H1 (cell line): Measurements from ENCODE around the gene NDUFS7. TPM values are rescaled to one million over a fixed set of nuclear protein-coding genes. Genes with fewer than 3 reads are reported as not detected.

ENCODE experiments used
- CTCF ChIA-PET: fragments of 300-600 bp; sonication (Branson Sonifier 250); formaldehyde crosslinking; loops from one replicate; lab custom pipeline; 2021; ENCODE audit not compliant: partially characterized antibody; lab: Charles Lee
- POLR2A ChIA-PET: fragments of 300-600 bp; sonication (Branson Sonifier 250); formaldehyde crosslinking; loops from one replicate; lab custom pipeline; 2021; ENCODE audit warnings: inconsistent platforms; ENCODE audit not compliant: partially characterized antibody; lab: Charles Lee
- DNase-seq, 2 experiments: peaks; one replicate each; pipeline versions ENCODE4 v3.0.0 to v3.0.0-alpha.2; 2010 to 2022; ENCODE audit warnings: low spot score in 2 of 2, low read depth in 1 of 2, mixed read lengths in 1 of 2
- FAIRE-seq: peaks from 2 replicates; lab custom pipeline; 2011; peaks lifted over from hg19 to GRCh38; lab: Jason Lieb, UNC
- H2AFZ ChIP-seq: 2 replicates; pipeline ENCODE4 v1.8.1; 2012; ENCODE audit warnings: low read length, inconsistent platforms
- H2AK5ac ChIP-seq: 2 replicates; pipeline ENCODE4 v1.6.1; 2013; ENCODE audit warnings: low read depth, low read length
- H2BK120ac ChIP-seq: replicated peaks from 2 replicates; pipeline ENCODE3; 2013; ENCODE audit warnings: low read depth, low read length, inconsistent platforms
- H2BK12ac ChIP-seq: 2 replicates; pipeline ENCODE4 v1.6.1; 2013; ENCODE audit warnings: low read depth, low read length
- H2BK15ac ChIP-seq: 2 replicates; pipeline ENCODE4 v1.6.1; 2013; ENCODE audit warnings: low read length
- H2BK20ac ChIP-seq: 2 replicates; pipeline ENCODE4 v1.6.1; 2013; ENCODE audit warnings: low read length
- H2BK5ac ChIP-seq: 2 replicates; pipeline ENCODE4 v1.6.1; 2013; ENCODE audit warnings: low read depth, low read length
- H3K14ac ChIP-seq: 2 replicates; pipeline ENCODE4 v1.6.1; 2013; ENCODE audit warnings: inconsistent platforms; ENCODE audit not compliant: insufficient read length
- H3K18ac ChIP-seq: 2 replicates; pipeline ENCODE4 v1.6.1; 2013; ENCODE audit warnings: low read length; ENCODE audit errors: extremely low read depth
- H3K23ac ChIP-seq: 2 replicates; pipeline ENCODE4 v1.6.1; 2013; ENCODE audit warnings: inconsistent platforms; ENCODE audit not compliant: insufficient read length
- H3K23me2 ChIP-seq: 2 replicates; pipeline ENCODE4 v1.6.1; 2013; ENCODE audit warnings: low read depth, low read length
- H3K27ac ChIP-seq: 2 replicates; pipeline ENCODE4 v1.6.1; 2011; ENCODE audit warnings: low read depth, low read length, inconsistent platforms
- H3K27me3 ChIP-seq, 4 experiments: replicated peaks in 1 of 4; 1 replicate in 1 of 4; 2 replicates in 3 of 4; pipeline versions ENCODE4 v1.6.1 to v1.8.1; 2011 to 2013; ENCODE audit warnings: low read length in 3 of 4, mild to moderate bottlenecking in 3 of 4, inconsistent platforms in 2 of 4, mixed read lengths in 2 of 4, moderate library complexity in 1 of 4; ENCODE audit not compliant: control insufficient read depth in 3 of 4, insufficient read depth in 3 of 4; ENCODE audit errors: extremely low read depth in 1 of 4
- H3K36me3 ChIP-seq, 4 experiments: 2 replicates each; pipeline versions ENCODE4 v1.6.1 to v1.8.1; 2011 to 2013; ENCODE audit warnings: mild to moderate bottlenecking in 4 of 4, low read length in 3 of 4, moderate library complexity in 2 of 4, control low read depth in 1 of 4, inconsistent platforms in 1 of 4; ENCODE audit not compliant: insufficient read depth in 4 of 4, control insufficient read depth in 2 of 4
- H3K4ac ChIP-seq: replicated peaks from 2 replicates; pipeline ENCODE3; 2013; ENCODE audit warnings: low read length, low read depth, mixed read lengths, inconsistent platforms; ENCODE audit not compliant: insufficient read length
- H3K4me1 ChIP-seq, 4 experiments: replicated peaks in 1 of 4; 1 replicate in 1 of 4; 2 replicates in 3 of 4; pipeline versions ENCODE4 v1.6.1 to v1.8.1; 2011 to 2013; ENCODE audit warnings: low read length in 3 of 4, inconsistent platforms in 2 of 4, mixed read lengths in 1 of 4; ENCODE audit not compliant: insufficient read depth in 4 of 4, control insufficient read depth in 3 of 4
- H3K4me2 ChIP-seq, 2 experiments: 2 replicates each; pipeline versions ENCODE4 v1.6.1 to v1.8.1; 2011 to 2013; ENCODE audit warnings: low read depth in 2 of 2, low read length in 2 of 2, control low read depth in 1 of 2, inconsistent platforms in 1 of 2, mild to moderate bottlenecking in 1 of 2; ENCODE audit not compliant: insufficient read depth in 1 of 2
- H3K4me3 ChIP-seq, 4 experiments: fragments of 200-600, 300-600 bp in 1 of 4; sonication (generic), shearing (Covaris generic), sonication (Bioruptor Twin) in 1 of 4; 2 replicates each; pipeline versions ENCODE4 v1.5.1 to v1.8.1; 2011 to 2016; ENCODE audit warnings: low read length in 4 of 4, low read depth in 3 of 4, control low read depth in 2 of 4, inconsistent platforms in 2 of 4, mild to moderate bottlenecking in 2 of 4, mixed read lengths in 1 of 4, moderate library complexity in 1 of 4; ENCODE audit not compliant: insufficient read depth in 2 of 4; ENCODE audit errors: extremely low read depth in 1 of 4
- H3K56ac ChIP-seq: replicated peaks from 2 replicates; pipeline ENCODE3; 2013; ENCODE audit warnings: low read depth, mild to moderate bottlenecking, mixed read lengths, low read length, inconsistent platforms; ENCODE audit not compliant: insufficient read length
- H3K79me1 ChIP-seq: 2 replicates; pipeline ENCODE4 v1.6.1; 2013; ENCODE audit warnings: low read depth, low read length, control low read depth
- H3K79me2 ChIP-seq, 2 experiments: 2 replicates each; pipeline versions ENCODE4 v1.6.1 to v1.8.1; 2012 to 2013; ENCODE audit warnings: low read length in 2 of 2, mild to moderate bottlenecking in 2 of 2, inconsistent platforms in 1 of 2; ENCODE audit not compliant: insufficient read depth in 2 of 2, control insufficient read depth in 1 of 2
- H3K9ac ChIP-seq, 4 experiments: replicated peaks in 1 of 4; 1 replicate in 1 of 4; 2 replicates in 3 of 4; pipeline versions ENCODE4 v1.6.1 to v1.8.1; 2011 to 2013; ENCODE audit warnings: low read depth in 3 of 4, low read length in 3 of 4, control low read depth in 2 of 4, mild to moderate bottlenecking in 2 of 4, moderate library complexity in 2 of 4, inconsistent platforms in 1 of 4; ENCODE audit errors: extremely low read depth in 1 of 4
- H3K9me3 ChIP-seq, 2 experiments: 2 replicates each; pipeline versions ENCODE4 v1.6.1 to v1.8.1; 2012 to 2013; ENCODE audit warnings: mild to moderate bottlenecking in 2 of 2, moderate library complexity in 2 of 2, control low read depth in 1 of 2, inconsistent platforms in 1 of 2, low read depth in 1 of 2, low read length in 1 of 2, mixed read lengths in 1 of 2; ENCODE audit not compliant: insufficient read depth in 2 of 2
- H4K20me1 ChIP-seq, 2 experiments: replicated peaks in 1 of 2; 2 replicates each; pipeline versions ENCODE3 to v1.8.1; 2011 to 2013; ENCODE audit warnings: inconsistent platforms in 2 of 2, low read length in 2 of 2, mild to moderate bottlenecking in 1 of 2; ENCODE audit not compliant: insufficient read depth in 2 of 2, control insufficient read depth in 1 of 2
- H4K5ac ChIP-seq: 2 replicates; pipeline ENCODE4 v1.6.1; 2013; ENCODE audit warnings: low read length, low read depth, mixed read lengths, inconsistent platforms; ENCODE audit not compliant: insufficient read length
- H4K8ac ChIP-seq: 2 replicates; pipeline ENCODE4 v1.8.0; 2013; ENCODE audit warnings: mild to moderate bottlenecking, moderate library complexity, low read length, inconsistent platforms; ENCODE audit not compliant: insufficient read depth; ENCODE audit errors: extremely low read depth
- H4K91ac ChIP-seq: replicated peaks from 2 replicates; pipeline ENCODE3; 2013; ENCODE audit warnings: low read length, mixed read lengths, inconsistent platforms; ENCODE audit not compliant: insufficient read length
- BACH1 ChIP-seq: IDR thresholded peaks from 2 replicates; pipeline ENCODE4 v1.6.1; 2012; ENCODE audit warnings: low read length, improper control_type of control experiment
- CBX5 ChIP-seq: fragments of 300-800, 300-1000 bp; sonication (generic); IDR thresholded peaks from 2 replicates; pipeline ENCODE4 v1.7.1; 2016; ENCODE audit warnings: antibody characterized with exemption, low read length, low read depth
- CBX8 ChIP-seq: fragments of 300-800, 300-1000 bp; sonication (generic); IDR thresholded peaks from 2 replicates; pipeline ENCODE4 v1.7.1; 2016; ENCODE audit warnings: low read depth, low read length, borderline replicate concordance
- CHD1 ChIP-seq: IDR thresholded peaks from 2 replicates; pipeline ENCODE4 v1.6.1; 2012; ENCODE audit warnings: low read depth, low read length, improper control_type of control experiment
- EZH2 ChIP-seq: fragments of 200-600 bp; sonication (generic); IDR thresholded peaks from 2 replicates; pipeline ENCODE4 v1.7.1; 2012; ENCODE audit warnings: low read depth, mild to moderate bottlenecking, moderate library complexity, low read length, inconsistent platforms; ENCODE audit not compliant: severe bottlenecking
- FOSL1 ChIP-seq: IDR thresholded peaks from 2 replicates; pipeline ENCODE4 v1.6.1; 2011; ENCODE audit warnings: mild to moderate bottlenecking, low read depth, low read length, moderate library complexity; ENCODE audit not compliant: insufficient read depth
- POLR2A ChIP-seq, 2 experiments: IDR thresholded peaks; 1 replicate in 1 of 2; 2 replicates in 1 of 2; pipeline ENCODE4 v1.6.1; 2011; ENCODE audit warnings: low read depth in 2 of 2, low read length in 2 of 2, mild to moderate bottlenecking in 2 of 2; ENCODE audit errors: control extremely low read depth in 1 of 2
- RAD21 ChIP-seq, 2 experiments: IDR thresholded peaks in 1 of 2; conservative IDR thresholded peaks in 1 of 2; 2 replicates each; pipeline ENCODE4 v1.6.1; 2011; ENCODE audit warnings: low read depth in 2 of 2, low read length in 2 of 2, improper control_type of control experiment in 1 of 2, inconsistent platforms in 1 of 2, mild to moderate bottlenecking in 1 of 2, moderate library complexity in 1 of 2
- SIRT6 ChIP-seq: IDR thresholded peaks from one replicate; pipeline ENCODE4 v1.7.1; 2012; ENCODE audit warnings: low read length, inconsistent platforms
- SP4 ChIP-seq: IDR thresholded peaks from 2 replicates; pipeline ENCODE4 v1.6.1; 2012; ENCODE audit warnings: low read length, inconsistent platforms
- ZNF274 ChIP-seq: IDR thresholded peaks from 2 replicates; pipeline ENCODE4 v1.7.0; 2012; ENCODE audit warnings: low read length, borderline replicate concordance; ENCODE audit errors: extremely low read depth
- WGBS, 2 experiments: shearing (Covaris generic) in 1 of 2; methylation state at CpG; one replicate each; pipeline versions ENCODE4 v1.1.6 to v1.1.7; 2013 to 2015; ENCODE audit warnings: low lambda C conversion rate in 2 of 2, mixed read lengths in 2 of 2, inconsistent platforms in 1 of 2, low coverage in 1 of 2, missing lambda C conversion rate in 1 of 2; ENCODE audit not compliant: insufficient replicate concordance in 2 of 2, insufficient coverage in 1 of 2, insufficient read length in 1 of 2; ENCODE audit errors: extremely low coverage in 1 of 2, missing lambda C conversion rate in 1 of 2; 5-methylcytosine and 5-hydroxymethylcytosine counted together
- polyA plus RNA-seq, 7 experiments: library from polyadenylated mRNA; depleted of rRNA in 3 of 7; stranded (reverse) in 5 of 7; unstranded in 2 of 7; fragments of >200 nt in 5 of 7; fragments of 200-250 nt in 2 of 7; gene quantifications; 1 replicate in 5 of 7; 2 replicates in 1 of 7; 4 replicates in 1 of 7; pipeline versions ENCODE4 v1.2.1 to v1.2.3, GENCODE V29; 2011 to 2013; ENCODE audit warnings: missing spikeins in 2 of 7, mixed read lengths in 2 of 7
- total RNA-seq: library from RNA; stranded (reverse); fragmentation: NEBNext Ultra II Directional; extraction: Animal tissue kit (Norgen Biotek cat#: 25700); gene quantifications from 2 replicates; pipeline ENCODE4 v1.2.1, GENCODE V29; 2021
- TF ChIP-seq, protein P1 (sequence below): IDR thresholded peaks from 2 replicates; pipeline ENCODE4 v1.6.1; 2011; ENCODE audit warnings: low read length, improper control_type of control experiment

The NDUFS7 gene
- total and polyA plus RNA-seq, 2 of the 8 experiments (the other 6 are each of a cell fraction or from before 2014, with no cell fraction given), result 78.1 to 309 TPM

DNA sequence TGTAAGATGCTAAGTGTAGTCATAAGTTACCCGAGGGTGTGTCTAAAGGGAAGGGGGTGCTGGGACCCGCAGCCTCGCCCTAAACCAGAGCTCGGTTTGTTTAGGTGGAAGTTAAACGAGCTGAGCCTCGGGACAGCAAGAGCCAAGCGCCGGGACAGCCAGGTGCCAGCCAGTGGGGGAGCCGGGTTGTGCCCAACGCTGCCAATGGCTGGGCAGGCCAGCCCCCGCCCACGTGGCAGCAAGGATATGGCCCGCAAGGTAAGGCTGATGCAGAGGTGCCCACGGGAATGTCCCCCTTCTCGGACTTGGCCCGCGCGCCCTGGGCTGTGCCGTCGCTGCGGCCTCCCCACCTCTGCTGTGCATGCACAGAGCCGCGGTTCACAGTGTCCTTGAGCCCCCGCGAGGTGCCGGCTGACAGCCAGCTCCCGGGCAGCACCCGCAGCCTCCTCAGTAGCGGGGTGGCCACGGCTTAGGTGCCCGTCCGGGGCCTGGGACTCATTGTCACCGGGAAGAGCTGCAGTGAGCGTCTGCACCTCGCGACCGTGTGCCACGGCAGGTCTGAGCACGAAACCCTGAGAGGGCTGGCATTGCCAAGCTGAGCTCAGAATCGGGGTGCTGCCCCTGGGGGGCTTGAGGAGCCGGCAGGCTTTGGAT lies 45.2 kb downstream of the NDUFS7 start:
- no peaks in the 10 kb centered on the region for H3K27me3 ChIP-seq
- peaks cover 0 to 23% of the 10 kb centered on the region in 2 experiments; a peak in 2 of 4 replicates for H3K79me2 ChIP-seq
- H3K27ac ChIP-seq, result no peak overlapping the region
- no peak overlapping the region for H3K14ac ChIP-seq
- no peak overlapping the region for H3K4me3 ChIP-seq
- peaks cover 25 to 42% of the 10 kb centered on the region in 2 experiments for H4K20me1 ChIP-seq
- no peak overlapping the region for H3K23ac ChIP-seq
- peaks cover 9% of the 10 kb centered on the region for H3K79me1 ChIP-seq
- 92% methylated on average over 39 of the region's 41 CpGs; no CpG with 5 or more reads in 1 of the 2 experiments for WGBS, 2 experiments
- H3K23me2 ChIP-seq, result no peaks in the 10 kb centered on the region
- no peak overlapping the region for H3K56ac ChIP-seq
- ChIA-PET POLR2A (interaction anchor here (0.6 to 1.0 kb wide), 6 partner anchors 10 to 216 kb away, joined by 3 to 4 read pairs (median 3); no protein-coding TSS in a partner anchor), CTCF (interaction anchor here (1.2 kb wide), 1 partner anchor 26 kb away, joined by 4 read pairs; no protein-coding TSS in a partner anchor)
- H2BK120ac ChIP-seq, result no peak overlapping the region
- no peak overlapping the region for H4K5ac ChIP-seq
- H2BK5ac ChIP-seq, result no peak overlapping the region
- no peak overlapping the region for H3K18ac ChIP-seq
- no peak overlapping the region for H3K9ac ChIP-seq
- DNase-seq (no peak), FAIRE-seq (no peak)
- H2AK5ac ChIP-seq, result no peak overlapping the region
- H4K8ac ChIP-seq, result peak overlapping the region; percentile 18; the same call in 1 of the 2 replicates
- no peak overlapping the region for H2BK15ac ChIP-seq
- no peak overlapping the region for H2BK12ac ChIP-seq
- peaks cover 31 to 79% (median 66%) of the 10 kb centered on the region in 4 experiments for H3K36me3 ChIP-seq
- no peak overlapping the region for H4K91ac ChIP-seq
- no peak overlapping the region for H3K4me2 ChIP-seq
- no peak overlapping the region for H2AFZ ChIP-seq
- H3K4me1 ChIP-seq, result peaks cover 0 to under 1% (median 0%) of the 10 kb centered on the region in 4 experiments; a peak in 1 of 7 replicates
- H3K4ac ChIP-seq, result no peak overlapping the region
- H2BK20ac ChIP-seq, result no peak overlapping the region
- no peaks in the 10 kb centered on the region for H3K9me3 ChIP-seq
- no peak for TF ChIP-seq CBX5
- no peak for TF ChIP-seq FOSL1
- no peak for TF ChIP-seq POLR2A (IDR thresholded peaks at IDR 0.05; ENCODE audit: control extremely low read depth in 1 of 2, low read depth in 2 of 2, low read length in 2 of 2)
- TF ChIP-seq SP4, result no peak
- TF ChIP-seq, protein P1, sequence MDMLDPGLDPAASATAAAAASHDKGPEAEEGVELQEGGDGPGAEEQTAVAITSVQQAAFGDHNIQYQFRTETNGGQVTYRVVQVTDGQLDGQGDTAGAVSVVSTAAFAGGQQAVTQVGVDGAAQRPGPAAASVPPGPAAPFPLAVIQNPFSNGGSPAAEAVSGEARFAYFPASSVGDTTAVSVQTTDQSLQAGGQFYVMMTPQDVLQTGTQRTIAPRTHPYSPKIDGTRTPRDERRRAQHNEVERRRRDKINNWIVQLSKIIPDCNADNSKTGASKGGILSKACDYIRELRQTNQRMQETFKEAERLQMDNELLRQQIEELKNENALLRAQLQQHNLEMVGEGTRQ, result no peak
- TF ChIP-seq RAD21 (IDR thresholded peaks at IDR 0.05 in 1 of 2, conservative IDR thresholded peaks at IDR 0.05 in 1 of 2; ENCODE audit: low read depth in 2 of 2, low read length in 2 of 2), result no peak
- no peak for TF ChIP-seq EZH2
- no peak for TF ChIP-seq ZNF274
- TF ChIP-seq CHD1, result no peak
- no peak for TF ChIP-seq CBX8
- TF ChIP-seq BACH1, result no peak
- no peak for TF ChIP-seq SIRT6
